ENCODE data around the gene JAK1. TPM values are rescaled to one million over a fixed set of nuclear protein-coding genes. Genes with fewer than 3 reads are reported as not detected.

JAK1 gene
- total RNA-seq, 4 donors from 2014 or later = 102 to 165 (median 120) TPM

DNA sequence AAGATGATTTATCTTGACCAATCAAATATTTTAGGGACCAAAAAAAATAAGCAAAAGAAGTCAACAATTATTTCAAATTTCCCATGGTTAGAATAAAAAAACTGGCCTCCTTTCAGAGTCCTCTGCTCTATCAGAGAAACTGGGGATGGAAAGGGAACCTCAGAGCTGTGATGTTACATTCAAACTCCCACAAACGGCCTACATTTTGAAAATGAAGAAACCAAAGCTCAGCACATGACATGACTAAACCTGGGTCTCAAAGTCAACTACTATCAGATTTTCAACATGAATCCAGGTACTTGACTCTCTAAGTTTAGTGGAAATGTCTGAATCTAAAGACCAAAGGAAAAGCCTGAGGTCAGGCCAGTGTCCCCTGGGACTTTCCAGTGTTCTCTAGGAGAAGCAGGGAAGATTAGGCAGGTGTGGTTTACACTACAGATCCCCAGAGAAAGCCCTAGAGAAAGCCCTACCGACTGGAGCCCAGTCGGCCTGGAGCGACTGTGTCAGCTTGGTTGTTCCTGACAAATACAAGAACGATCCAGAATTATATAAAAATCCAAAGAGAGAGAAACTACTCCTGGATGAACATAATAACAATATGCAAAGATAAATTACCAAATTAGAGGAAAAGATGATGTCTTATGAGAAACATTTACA is 24.8 kb downstream of the JAK1 start:
- TF ChIP-seq, protein P1, sequence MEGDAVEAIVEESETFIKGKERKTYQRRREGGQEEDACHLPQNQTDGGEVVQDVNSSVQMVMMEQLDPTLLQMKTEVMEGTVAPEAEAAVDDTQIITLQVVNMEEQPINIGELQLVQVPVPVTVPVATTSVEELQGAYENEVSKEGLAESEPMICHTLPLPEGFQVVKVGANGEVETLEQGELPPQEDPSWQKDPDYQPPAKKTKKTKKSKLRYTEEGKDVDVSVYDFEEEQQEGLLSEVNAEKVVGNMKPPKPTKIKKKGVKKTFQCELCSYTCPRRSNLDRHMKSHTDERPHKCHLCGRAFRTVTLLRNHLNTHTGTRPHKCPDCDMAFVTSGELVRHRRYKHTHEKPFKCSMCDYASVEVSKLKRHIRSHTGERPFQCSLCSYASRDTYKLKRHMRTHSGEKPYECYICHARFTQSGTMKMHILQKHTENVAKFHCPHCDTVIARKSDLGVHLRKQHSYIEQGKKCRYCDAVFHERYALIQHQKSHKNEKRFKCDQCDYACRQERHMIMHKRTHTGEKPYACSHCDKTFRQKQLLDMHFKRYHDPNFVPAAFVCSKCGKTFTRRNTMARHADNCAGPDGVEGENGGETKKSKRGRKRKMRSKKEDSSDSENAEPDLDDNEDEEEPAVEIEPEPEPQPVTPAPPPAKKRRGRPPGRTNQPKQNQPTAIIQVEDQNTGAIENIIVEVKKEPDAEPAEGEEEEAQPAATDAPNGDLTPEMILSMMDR (IDR thresholded peaks at IDR 0.05) = no peak
- no peak for TF ChIP-seq POLR2A (IDR thresholded peaks at IDR 0.05)
- intact Hi-C loops (cut with DNase I) = no loop called here
- 71 to 75% methylated on average over 5 of the region's 5 CpGs for WGBS, 2 donors
- no peak overlapping the region for H3K27ac ChIP-seq
- H3K9me3 ChIP-seq = no peaks in the 10 kb centered on the region
- H3K4me1 ChIP-seq = peaks cover 0 to 4% of the 10 kb centered on the region in 2 donors
- no peaks in the 10 kb centered on the region for H3K36me3 ChIP-seq
- no peak for DNase-seq
- H3K27me3 ChIP-seq = no peaks in the 10 kb centered on the region
- no peak overlapping the region for H3K4me3 ChIP-seq (replicated peaks in 1 of 3)

- DNase-seq = no peak
- no peak overlapping the region for H3K4me3 ChIP-seq (replicated peaks in 1 of 3)
- 77 to 81% methylated on average over 3 of the region's 3 CpGs for WGBS, 2 donors
- no peaks in the 10 kb centered on the region for H3K9me3 ChIP-seq
- H3K36me3 ChIP-seq = no peaks in the 10 kb centered on the region
- no peaks in the 10 kb centered on the region for H3K27me3 ChIP-seq
- peaks cover 0 to 10% of the 10 kb centered on the region in 2 donors for H3K4me1 ChIP-seq
- intact Hi-C loops (cut with DNase I) = no loop called here
- no peak overlapping the region for H3K27ac ChIP-seq
- TF ChIP-seq, protein P1 (IDR thresholded peaks at IDR 0.05) = no peak
- no peak for TF ChIP-seq POLR2A (IDR thresholded peaks at IDR 0.05)
Observed at GRCh38 chr1:64940025-64940424, 26.3 kb downstream of the JAK1 start.

- TF ChIP-seq, protein P1 (IDR thresholded peaks at IDR 0.05) = no peak
- TF ChIP-seq POLR2A (IDR thresholded peaks at IDR 0.05) = no peak
- 84 to 85% methylated on average over 2 of the region's 2 CpGs for WGBS, 2 donors
- H3K9me3 ChIP-seq = no peaks in the 10 kb centered on the region
- DNase-seq = no peak
- no peaks in the 10 kb centered on the region for H3K36me3 ChIP-seq
- H3K4me3 ChIP-seq (replicated peaks in 1 of 3) = no peak overlapping the region
- no peaks in the 10 kb centered on the region for H3K27me3 ChIP-seq
- intact Hi-C loops (cut with DNase I) = no loop called here
- H3K27ac ChIP-seq = no peak overlapping the region
- H3K4me1 ChIP-seq = peaks cover 4 to 10% of the 10 kb centered on the region in 2 donors
Observed at GRCh38 chr1:64938991-64939390, 27.4 kb downstream of the JAK1 start.

- no peak for TF ChIP-seq POLR2A (IDR thresholded peaks at IDR 0.05)
- TF ChIP-seq, protein P1 (IDR thresholded peaks at IDR 0.05) = no peak
- Histone ChIP-seq H3K36me3 (no peaks in the 10 kb centered on the region), H3K4me3 (replicated peaks in 1 of 3) (no peak overlapping the region), H3K27me3 (no peaks in the 10 kb centered on the region), H3K9me3 (no peaks in the 10 kb centered on the region), H3K4me1 (peaks cover 10 to 21% of the 10 kb centered on the region in 2 donors), H3K27ac (no peak overlapping the region)
- no peak for DNase-seq
- 88% methylated on average over 1 of the region's 1 CpG for WGBS, 2 donors
- intact Hi-C loops (cut with DNase I) = no loop called here
Observed at GRCh38 chr1:64936956-64937355, 29.4 kb downstream of the JAK1 start.

DNA sequence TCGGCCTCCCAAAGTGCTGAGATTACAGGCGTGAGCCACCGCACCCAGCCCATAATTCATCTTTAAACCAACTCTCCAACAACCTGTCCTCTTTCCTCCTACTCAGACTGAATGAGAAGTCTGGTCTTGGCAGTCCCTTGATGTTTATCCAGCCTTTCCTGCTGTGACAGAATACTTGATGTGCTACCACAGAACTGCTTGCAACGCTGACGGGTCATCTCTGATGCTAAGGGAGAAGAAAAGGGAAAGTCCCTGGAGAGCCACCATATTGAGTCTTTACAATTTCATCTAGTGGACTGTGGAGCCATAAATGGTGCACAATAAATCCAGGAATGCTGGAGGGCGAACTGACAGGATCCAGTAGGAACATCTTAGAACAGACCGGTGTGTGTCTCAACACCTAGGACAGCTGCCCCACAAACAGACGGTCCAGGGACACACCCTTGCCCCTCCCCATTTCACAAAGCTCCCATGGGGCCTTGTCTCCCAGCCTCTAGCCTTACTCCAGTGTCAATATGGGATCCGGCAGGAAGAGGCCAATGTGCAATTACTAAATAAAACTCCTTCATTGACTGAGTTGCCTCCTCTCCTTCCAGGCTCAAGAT is 30.7 kb downstream of the JAK1 start:
- Histone ChIP-seq H3K36me3 (no peaks in the 10 kb centered on the region), H3K4me3 (replicated peaks in 1 of 3) (no peak overlapping the region), H3K27ac (no peak overlapping the region), H3K4me1 (peaks cover 10 to 21% of the 10 kb centered on the region in 2 donors), H3K27me3 (no peaks in the 10 kb centered on the region), H3K9me3 (no peaks in the 10 kb centered on the region)
- TF ChIP-seq, protein P1 (IDR thresholded peaks at IDR 0.05) = no peak
- TF ChIP-seq POLR2A (IDR thresholded peaks at IDR 0.05) = no peak
- WGBS, 2 donors = 82 to 86% methylated on average over 8 to 9 of the region's 9 CpGs
- intact Hi-C loops (cut with DNase I) = no loop called here
- no peak for DNase-seq
